GM12864 (cell line): ENCODE measurements around the gene GGA2.
"Not testable (repeated sequence)": the region's sequence is repeated elsewhere in the genome, so short reads cannot be mapped to it uniquely, and the experiment has no call there.

Source experiments
- DNase-seq: peaks from one replicate; pipeline ENCODE4 v3.0.0-alpha.2; 2011; ENCODE audit warnings: low read depth
- H3K4me3 ChIP-seq: 2 replicates; pipeline ENCODE4 v1.5.1; 2011; ENCODE audit warnings: mild to moderate bottlenecking, low read depth, low read length, control low read depth
- TF ChIP-seq, protein P1 (sequence below): IDR thresholded peaks from 2 replicates; pipeline ENCODE4 v1.5.1; 2011; ENCODE audit warnings: low read depth, mild to moderate bottlenecking, moderate library complexity, low read length, control low read depth, inconsistent platforms; ENCODE audit errors: missing control alignments

The GGA2 gene

GRCh38 chr16:23516366-23517137, 6.3 kb upstream of the GGA2 start:
- TF ChIP-seq, protein P1, sequence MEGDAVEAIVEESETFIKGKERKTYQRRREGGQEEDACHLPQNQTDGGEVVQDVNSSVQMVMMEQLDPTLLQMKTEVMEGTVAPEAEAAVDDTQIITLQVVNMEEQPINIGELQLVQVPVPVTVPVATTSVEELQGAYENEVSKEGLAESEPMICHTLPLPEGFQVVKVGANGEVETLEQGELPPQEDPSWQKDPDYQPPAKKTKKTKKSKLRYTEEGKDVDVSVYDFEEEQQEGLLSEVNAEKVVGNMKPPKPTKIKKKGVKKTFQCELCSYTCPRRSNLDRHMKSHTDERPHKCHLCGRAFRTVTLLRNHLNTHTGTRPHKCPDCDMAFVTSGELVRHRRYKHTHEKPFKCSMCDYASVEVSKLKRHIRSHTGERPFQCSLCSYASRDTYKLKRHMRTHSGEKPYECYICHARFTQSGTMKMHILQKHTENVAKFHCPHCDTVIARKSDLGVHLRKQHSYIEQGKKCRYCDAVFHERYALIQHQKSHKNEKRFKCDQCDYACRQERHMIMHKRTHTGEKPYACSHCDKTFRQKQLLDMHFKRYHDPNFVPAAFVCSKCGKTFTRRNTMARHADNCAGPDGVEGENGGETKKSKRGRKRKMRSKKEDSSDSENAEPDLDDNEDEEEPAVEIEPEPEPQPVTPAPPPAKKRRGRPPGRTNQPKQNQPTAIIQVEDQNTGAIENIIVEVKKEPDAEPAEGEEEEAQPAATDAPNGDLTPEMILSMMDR: no peak
- H3K4me3 ChIP-seq: no peak overlapping the region
- DNase-seq: no peak

DNA sequence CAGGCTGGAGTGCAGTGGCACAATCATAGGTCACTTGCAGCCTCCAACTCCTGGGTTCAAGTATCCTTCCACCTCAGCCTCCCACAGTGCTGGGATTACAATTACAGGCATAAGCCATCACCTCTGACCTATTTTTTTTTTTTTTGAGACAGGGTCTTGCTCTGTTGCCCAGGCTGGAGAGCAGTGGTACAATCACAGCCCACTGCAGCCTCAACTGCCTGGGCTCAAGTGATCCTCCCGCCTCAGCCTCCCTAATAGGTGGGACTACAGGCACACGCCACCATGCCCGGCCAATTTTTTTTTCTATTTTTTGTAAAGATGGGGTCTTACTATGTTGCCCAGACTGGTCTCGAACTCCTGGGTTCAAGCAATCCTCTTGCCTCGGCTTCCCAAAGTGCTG, 5.6 kb upstream of the GGA2 start:
- TF ChIP-seq, protein P1: no peak
- H3K4me3 ChIP-seq: no peak overlapping the region
- DNase-seq: no peak

DNA sequence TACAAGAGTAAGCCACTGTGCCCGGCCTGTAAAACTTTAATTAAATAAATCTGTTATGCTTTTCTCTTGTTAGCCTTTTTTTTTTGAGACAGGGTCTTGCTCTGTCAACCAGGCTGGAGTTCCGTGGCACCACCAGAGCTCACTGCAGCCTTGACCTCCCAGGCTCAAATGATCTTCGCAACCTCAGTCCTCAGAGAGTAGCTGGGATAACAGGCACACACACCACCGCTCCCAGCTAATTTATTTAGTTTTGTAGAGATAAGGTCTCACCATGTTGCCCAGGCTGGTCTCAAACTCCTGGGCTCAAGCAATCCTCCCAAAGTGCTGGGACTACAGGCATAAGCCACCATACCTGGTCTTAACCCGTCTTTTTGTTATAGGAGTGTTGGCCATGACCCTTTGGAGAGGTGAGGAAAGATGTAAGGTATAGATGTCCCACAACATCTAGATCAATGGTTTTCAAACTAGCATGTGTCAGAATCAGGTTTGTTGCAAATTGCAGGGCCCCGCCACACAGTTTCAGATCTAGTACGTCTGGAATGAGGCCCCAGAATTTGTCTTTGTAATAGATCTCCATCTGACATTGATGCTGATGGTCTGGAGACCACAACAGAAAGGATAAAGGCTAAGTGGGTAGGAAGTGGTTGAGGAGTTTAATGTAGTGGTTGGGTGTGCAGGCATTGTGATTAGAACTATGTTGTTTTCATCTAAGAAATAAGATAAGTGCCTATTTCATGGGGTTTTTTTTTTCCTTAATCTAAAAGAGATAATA, 4.3 kb upstream of the GGA2 start:
- DNase-seq: no peak
- no peak overlapping the region for H3K4me3 ChIP-seq
- TF ChIP-seq, protein P1: no peak

DNA sequence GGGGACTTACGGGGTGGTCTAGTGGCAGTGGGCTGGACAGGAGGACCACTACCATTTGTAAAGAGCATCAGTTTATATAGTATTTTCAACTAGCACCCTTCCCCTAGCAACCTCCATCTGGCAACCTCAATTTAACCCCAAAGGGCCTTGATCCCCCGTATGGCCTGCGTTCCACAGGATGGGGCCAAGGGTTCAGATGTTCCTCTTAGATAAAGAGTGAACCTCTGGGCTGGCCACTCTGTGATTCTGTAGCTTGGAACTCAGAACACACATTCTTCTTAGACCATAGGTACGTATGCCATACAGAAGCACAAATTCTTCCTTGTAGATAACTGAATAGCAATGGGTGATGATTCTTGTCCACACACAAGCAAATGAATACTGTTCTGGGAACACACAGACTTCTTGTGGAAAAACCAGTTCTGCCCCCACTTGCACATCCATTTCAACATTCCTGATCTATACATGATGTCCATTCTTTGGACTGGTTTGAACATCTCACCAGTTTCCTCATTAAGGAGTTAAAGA, 1.9 kb upstream of the GGA2 start:
- no peak overlapping the region for H3K4me3 ChIP-seq
- no peak for DNase-seq
- TF ChIP-seq, protein P1: no peak

DNA sequence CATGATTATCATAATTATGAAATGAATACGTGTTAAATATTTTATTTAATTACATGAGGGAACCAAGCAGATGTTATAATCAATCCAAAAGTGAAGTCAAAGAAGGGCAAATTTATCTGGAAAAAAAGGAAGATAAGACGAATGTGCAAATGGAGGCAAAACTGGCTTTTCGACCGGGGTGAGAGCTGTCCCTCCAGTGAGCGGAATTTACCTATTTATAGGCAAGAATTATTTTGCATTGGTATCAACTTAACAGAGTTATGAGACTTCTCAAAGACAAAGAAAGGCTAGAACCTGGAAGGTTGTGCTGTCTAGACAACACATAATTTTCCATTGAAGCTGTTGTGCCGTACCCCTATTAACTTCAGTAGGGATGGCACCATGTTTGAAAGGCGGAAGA, 1.4 kb upstream of the GGA2 start:
- no peak overlapping the region for H3K4me3 ChIP-seq
- TF ChIP-seq, protein P1: no peak
- no peak for DNase-seq

- not testable (repeated sequence) for DNase-seq
- H3K4me3 ChIP-seq: peak overlapping the region; percentile 87
Measured at GRCh38 chr16:23510915-23511270, 599 bp upstream of the GGA2 start.

DNA sequence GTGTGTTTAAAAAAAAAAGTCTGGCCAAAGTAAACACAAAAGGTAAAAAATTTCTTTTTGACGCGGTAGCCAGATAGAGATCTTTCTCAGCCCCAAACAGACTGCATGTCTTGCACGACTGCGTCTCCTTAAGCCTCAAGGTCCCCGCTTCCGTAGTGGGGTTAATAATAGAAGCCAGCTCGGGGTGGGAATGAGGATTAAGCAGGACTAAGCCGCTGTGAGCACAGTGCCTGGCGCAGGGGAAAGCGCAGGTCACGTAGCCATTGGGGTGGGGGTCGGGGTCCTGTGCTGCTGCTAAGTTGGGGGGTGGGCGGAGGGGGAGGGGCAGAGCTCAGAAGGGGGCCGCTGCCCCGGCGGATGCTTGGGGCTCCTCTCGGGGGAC, 521 bp downstream of the GGA2 start:
- TF ChIP-seq, protein P1: no peak
- no peak for DNase-seq
- H3K4me3 ChIP-seq: peak overlapping the region; percentile 87
